HG03342 (cell line): ENCODE results near the gene RAMACL.

Experiments used
- ATAC-seq: cut with Tn5 transposase; IDR thresholded peaks from one replicate; pipeline ENCODE4 v1.9.1; 2021; ENCODE audit warnings: mild to moderate bottlenecking, moderate library complexity; ENCODE audit not compliant: unreplicated experiment

Gene RAMACL

DNA sequence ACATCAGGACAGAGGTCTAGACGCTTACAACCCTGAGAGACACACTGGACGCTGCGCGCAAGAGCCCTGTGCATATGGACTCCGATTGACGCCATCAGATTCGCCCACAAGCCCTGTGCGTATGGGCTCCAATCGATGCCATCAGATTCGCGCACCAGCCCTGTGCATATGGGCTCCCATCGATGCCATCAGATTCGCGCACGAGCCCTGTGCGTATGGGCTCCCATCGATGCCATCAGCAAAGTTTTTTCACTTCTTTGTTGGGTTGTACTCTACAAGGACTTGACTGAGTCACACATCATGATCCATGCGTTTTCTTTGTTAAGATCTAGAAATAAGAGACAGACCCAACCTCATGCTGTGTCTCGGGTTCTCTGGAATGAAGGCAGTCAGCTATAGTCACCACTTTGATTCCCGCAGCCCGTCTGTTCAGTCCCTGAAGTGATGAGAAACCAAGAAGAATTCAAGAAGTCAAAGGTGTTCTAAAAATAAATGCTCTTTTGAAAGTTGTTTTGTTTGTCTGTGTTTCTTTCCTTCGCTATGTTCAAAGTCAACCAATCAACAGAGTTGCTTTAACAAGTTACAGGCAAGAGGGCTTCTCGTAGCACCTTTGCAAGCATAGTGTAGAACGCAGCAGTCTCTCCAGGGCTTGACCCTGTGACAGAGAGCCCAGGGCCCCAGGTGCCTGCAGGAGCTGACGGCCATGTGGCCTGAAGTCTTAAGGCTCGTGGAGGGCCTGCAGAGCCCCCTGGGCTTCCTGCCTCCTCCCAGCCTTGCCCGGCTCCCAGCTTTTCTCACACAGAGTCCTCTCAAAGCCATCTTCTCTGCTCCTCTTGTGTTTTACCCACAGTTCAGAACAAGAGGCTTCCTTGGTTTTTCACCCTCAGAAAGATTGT, 32.6 kb upstream of the RAMACL start:
- ATAC-seq, result no peak

- ATAC-seq, result no peak
Measured at GRCh38 chr6:166618251-166618650, 31.8 kb upstream of the RAMACL start.

- ATAC-seq, result no peak
Measured at GRCh38 chr6:166617359-166617758, 30.9 kb upstream of the RAMACL start.

- ATAC-seq, result no peak
Measured at GRCh38 chr6:166616261-166617238, 30.1 kb upstream of the RAMACL start.

DNA sequence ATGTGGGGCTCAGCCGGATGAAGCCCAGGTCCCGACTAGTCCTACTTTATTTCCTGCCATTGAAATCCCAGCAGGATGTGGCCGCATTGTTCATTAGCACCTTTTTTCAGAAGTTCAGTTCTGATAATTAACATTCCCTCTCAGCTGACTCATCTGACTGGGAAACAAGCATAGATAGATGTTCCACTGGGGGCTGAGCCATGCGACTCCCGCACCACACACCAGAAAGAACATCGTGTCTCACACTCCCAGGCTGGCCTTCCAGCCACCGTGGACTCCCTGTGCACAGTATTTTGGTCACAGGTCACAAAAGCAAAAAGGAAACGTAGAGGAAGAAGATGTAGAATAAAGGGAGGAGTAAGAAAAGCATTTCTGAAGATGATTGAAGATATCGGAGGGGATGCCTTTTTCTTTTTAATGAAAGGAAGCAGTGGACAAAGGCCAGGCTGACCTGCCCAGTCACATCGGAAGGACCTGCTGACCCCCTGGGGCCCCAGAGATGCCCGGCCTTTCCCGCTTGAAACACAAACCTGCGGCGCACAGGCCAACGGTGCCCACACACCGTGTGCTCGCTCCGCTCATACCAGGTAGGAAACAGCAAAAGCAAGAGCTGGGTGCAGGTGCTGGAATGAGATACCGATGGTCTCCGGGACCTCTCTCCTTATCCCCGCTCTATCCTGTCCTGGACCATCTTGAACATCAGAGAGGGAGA, 28.7 kb upstream of the RAMACL start:
- ATAC-seq, result no peak

- ATAC-seq, result no peak
Measured at GRCh38 chr6:166614589-166614988, 28.1 kb upstream of the RAMACL start.

DNA sequence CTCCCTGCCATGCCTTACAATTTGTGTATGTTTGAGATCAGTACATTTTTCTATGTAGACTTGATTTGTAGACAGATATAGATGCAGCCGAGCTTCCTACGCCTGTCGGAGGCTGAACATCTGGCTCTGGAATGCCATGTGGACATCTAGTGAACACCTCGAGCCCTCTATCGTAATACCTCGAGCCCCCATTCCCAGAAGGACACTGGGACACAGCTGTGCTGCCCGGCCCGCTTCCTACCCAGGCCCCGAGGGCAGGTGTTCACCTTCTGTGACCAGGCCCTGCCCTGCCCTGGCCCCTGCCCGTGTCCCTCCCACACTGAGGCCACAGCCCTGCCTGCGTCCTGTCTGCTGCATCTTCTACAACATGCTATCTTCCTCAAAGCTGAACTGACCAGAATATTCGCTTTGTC, 27.7 kb upstream of the RAMACL start:
- ATAC-seq, result no peak

DNA sequence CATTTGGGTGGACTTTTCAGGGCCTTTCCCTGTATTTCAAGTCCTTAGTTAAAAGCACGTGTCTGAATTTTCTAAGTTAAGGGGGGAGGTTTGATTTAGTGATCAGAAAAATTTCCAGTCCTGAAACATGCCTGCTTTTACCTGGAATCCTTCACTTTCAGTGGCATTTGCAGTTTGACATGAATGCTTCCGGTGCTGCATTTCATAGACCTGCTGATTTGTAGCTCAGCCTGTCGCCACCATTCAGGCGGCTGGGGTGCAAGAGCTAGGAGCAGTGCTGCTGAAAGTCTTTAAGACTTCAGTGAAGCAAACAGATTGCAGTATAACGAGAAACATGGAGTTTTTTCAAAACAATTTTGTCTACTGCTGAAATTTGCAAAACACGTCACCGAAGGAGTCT, 26.5 kb upstream of the RAMACL start:
- ATAC-seq, result no peak

DNA sequence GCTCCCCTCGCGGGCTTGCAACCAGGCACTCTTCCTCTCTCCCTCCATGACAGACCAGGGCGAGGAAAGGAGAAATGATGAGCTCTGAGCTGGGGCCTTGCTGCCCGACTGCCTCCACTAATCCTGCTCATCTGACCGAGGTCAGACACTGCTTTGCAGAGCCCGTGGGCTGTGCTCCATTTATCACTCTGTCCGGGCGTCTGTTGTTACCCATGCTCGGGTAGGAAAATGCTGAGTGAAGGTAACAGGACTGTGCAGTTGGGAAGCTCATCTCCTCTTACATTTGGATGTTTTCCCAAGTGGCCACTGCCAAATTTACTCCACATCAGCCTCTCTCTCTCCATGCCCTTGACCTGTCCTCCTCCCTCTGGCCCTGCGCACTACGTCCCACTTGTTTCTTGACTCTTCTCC, 26.0 kb upstream of the RAMACL start:
- no peak for ATAC-seq

GRCh38 chr6:166611631-166612030, 25.2 kb upstream of the RAMACL start:
- no peak for ATAC-seq

- no peak for ATAC-seq
Measured at GRCh38 chr6:166610069-166610468, 23.6 kb upstream of the RAMACL start.

- ATAC-seq, result no peak
Measured at GRCh38 chr6:166608774-166609173, 22.3 kb upstream of the RAMACL start.

- ATAC-seq, result no peak
Measured at GRCh38 chr6:166605752-166606151, 19.3 kb upstream of the RAMACL start.

GRCh38 chr6:166604911-166605310, 18.4 kb upstream of the RAMACL start:
- ATAC-seq, result no peak

- no peak for ATAC-seq
Measured at GRCh38 chr6:166604328-166604727, 17.9 kb upstream of the RAMACL start.

- no peak for ATAC-seq
Measured at GRCh38 chr6:166603043-166603690, 16.7 kb upstream of the RAMACL start.

DNA sequence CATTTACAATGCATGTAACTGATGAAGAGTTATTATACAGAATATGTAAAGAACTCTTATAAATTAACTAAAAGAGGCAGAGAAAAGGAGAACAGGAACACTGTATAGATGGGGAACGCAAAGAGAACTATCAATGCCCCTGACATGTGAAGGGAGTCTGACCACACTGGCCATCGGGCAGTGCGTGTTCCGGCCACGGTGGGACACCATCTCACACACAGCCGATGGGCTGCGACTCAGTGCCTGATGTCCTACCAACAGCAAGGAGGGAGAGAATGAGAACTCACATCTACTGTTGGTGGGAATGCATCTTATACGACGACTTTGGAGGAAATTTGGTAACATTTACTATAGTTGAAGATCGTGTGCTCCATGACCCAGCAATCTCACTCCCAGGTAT, 15.5 kb upstream of the RAMACL start:
- no peak for ATAC-seq

GRCh38 chr6:166600931-166601330, 14.5 kb upstream of the RAMACL start:
- ATAC-seq, result no peak

- ATAC-seq, result no peak
Measured at GRCh38 chr6:166599205-166599604, 12.7 kb upstream of the RAMACL start.

DNA sequence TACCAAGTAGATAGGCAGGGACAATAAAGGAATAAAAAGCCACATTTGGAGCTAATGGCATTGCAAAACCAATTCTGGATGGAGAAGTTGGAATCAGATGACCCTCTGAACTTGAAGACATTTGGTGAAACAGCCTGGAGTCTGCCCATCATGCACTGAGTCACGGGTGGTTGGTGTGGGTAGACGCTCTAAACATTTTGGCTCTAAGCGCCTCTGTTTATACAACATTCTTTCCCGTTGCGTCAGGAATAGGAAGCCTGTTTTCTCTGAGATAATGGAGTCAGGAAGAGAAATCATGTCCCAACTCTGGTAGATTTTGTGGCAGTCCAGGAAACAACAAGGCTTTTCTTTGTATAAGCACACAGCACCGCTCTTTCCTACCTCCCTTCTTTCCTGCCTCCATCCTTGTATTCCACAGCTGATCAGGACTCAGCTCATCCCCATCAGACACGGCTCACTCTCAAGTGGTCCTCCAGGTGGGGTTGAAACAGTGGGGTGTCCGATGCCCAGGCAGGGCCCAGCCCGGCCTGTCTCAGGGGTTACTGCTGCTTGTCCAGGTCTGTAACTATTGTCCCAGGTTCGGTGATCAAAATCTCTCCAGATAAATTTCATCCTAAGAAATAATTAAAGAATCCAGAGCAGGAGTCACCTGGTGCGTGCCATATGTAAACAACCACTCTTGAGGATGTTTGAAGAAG, 12.1 kb upstream of the RAMACL start:
- ATAC-seq, result no peak
